Mesenchymal stem cell (in vitro differentiated cells and primary cell): Measurements from ENCODE around the gene OTUD6A.

ENCODE experiments used
- DNase-seq: peaks from one replicate; pipeline ENCODE4 v3.0.0-alpha.2; 2013
- H2AFZ ChIP-seq: one replicate; pipeline ENCODE4 v1.6.1; 2013; ENCODE audit warnings: low read depth, mild to moderate bottlenecking, control low read depth, inconsistent platforms, low read length, moderate library complexity
- H2AK5ac ChIP-seq: 2 replicates; pipeline ENCODE4 v1.6.1; 2013; ENCODE audit warnings: low read length, moderate library complexity, mild to moderate bottlenecking, inconsistent platforms; ENCODE audit not compliant: severe bottlenecking
- H2BK120ac ChIP-seq: one replicate; pipeline ENCODE4 v1.6.1; 2013; ENCODE audit warnings: low read depth, mild to moderate bottlenecking, inconsistent platforms, low read length, moderate library complexity
- H2BK12ac ChIP-seq, 2 experiments: one replicate each; pipeline ENCODE4 v1.6.1; 2013; ENCODE audit warnings: inconsistent platforms in 2 of 2, low read length in 2 of 2, mild to moderate bottlenecking in 2 of 2, moderate library complexity in 2 of 2, control low read depth in 1 of 2
- H2BK15ac ChIP-seq: one replicate; pipeline ENCODE4 v1.6.1; 2013; ENCODE audit warnings: mild to moderate bottlenecking, low read depth, inconsistent platforms; ENCODE audit not compliant: poor library complexity, severe bottlenecking
- H2BK5ac ChIP-seq: 2 replicates; pipeline ENCODE4 v1.6.1; 2013; ENCODE audit warnings: low read depth, mild to moderate bottlenecking, low read length, control low read depth, inconsistent platforms; ENCODE audit not compliant: poor library complexity, severe bottlenecking
- H3K14ac ChIP-seq, 2 experiments: one replicate each; pipeline ENCODE4 v1.6.1; 2013; ENCODE audit warnings: inconsistent platforms in 2 of 2, low read length in 2 of 2, control low read depth in 1 of 2, mild to moderate bottlenecking in 1 of 2, moderate library complexity in 1 of 2
- H3K18ac ChIP-seq, 2 experiments: one replicate each; pipeline ENCODE4 v1.6.1; 2013; ENCODE audit warnings: inconsistent platforms in 2 of 2, low read length in 2 of 2, control low read depth in 1 of 2, low read depth in 1 of 2, mild to moderate bottlenecking in 1 of 2
- H3K23ac ChIP-seq, 2 experiments: one replicate each; pipeline ENCODE4 v1.6.1; 2013; ENCODE audit warnings: inconsistent platforms in 2 of 2, low read length in 2 of 2, mild to moderate bottlenecking in 2 of 2, moderate library complexity in 2 of 2, control low read depth in 1 of 2
- H3K27ac ChIP-seq: 2 replicates; pipeline ENCODE4 v1.5.1; 2013; ENCODE audit warnings: mild to moderate bottlenecking, moderate library complexity, low read length, control low read depth, inconsistent platforms; ENCODE audit not compliant: poor library complexity, severe bottlenecking
- H3K27me3 ChIP-seq, 2 experiments: 2 replicates each; pipeline versions ENCODE4 v1.6.1 to v1.7.0; 2013; ENCODE audit warnings: low read length in 2 of 2, mild to moderate bottlenecking in 2 of 2, moderate library complexity in 2 of 2, control low read depth in 1 of 2, inconsistent platforms in 1 of 2; ENCODE audit not compliant: control insufficient read depth in 1 of 2, insufficient read depth in 1 of 2
- H3K36me3 ChIP-seq, 2 experiments: 2 replicates each; pipeline versions ENCODE4 v1.6.1 to v1.7.0; 2013; ENCODE audit warnings: low read length in 2 of 2, control low read depth in 1 of 2, inconsistent platforms in 1 of 2, low read depth in 1 of 2, mild to moderate bottlenecking in 1 of 2; ENCODE audit not compliant: insufficient read depth in 2 of 2, control insufficient read depth in 1 of 2
- H3K4ac ChIP-seq, 2 experiments: one replicate each; pipeline ENCODE4 v1.6.1; 2013; ENCODE audit warnings: inconsistent platforms in 2 of 2, low read length in 2 of 2, mild to moderate bottlenecking in 2 of 2, moderate library complexity in 2 of 2, control low read depth in 1 of 2, low read depth in 1 of 2
- H3K4me1 ChIP-seq: 2 replicates; pipeline ENCODE4 v1.6.1; 2013; ENCODE audit warnings: low read depth, low read length, control low read depth; ENCODE audit not compliant: control insufficient read depth, insufficient read depth
- H3K4me2 ChIP-seq: 2 replicates; pipeline ENCODE4 v1.6.1; 2013; ENCODE audit warnings: low read length, mild to moderate bottlenecking, inconsistent platforms; ENCODE audit not compliant: poor library complexity, severe bottlenecking
- H3K4me3 ChIP-seq, 2 experiments: 2 replicates each; pipeline versions ENCODE4 v1.5.1 to v1.7.0; 2013; ENCODE audit warnings: low read length in 2 of 2, mild to moderate bottlenecking in 2 of 2, control low read depth in 1 of 2, low read depth in 1 of 2; ENCODE audit not compliant: insufficient read depth in 1 of 2
- H3K79me1 ChIP-seq: replicated peaks from 2 replicates; pipeline ENCODE4 v1.6.1; 2013; ENCODE audit warnings: mild to moderate bottlenecking, control low read depth, low read length, inconsistent platforms; ENCODE audit not compliant: poor library complexity, severe bottlenecking
- H3K9ac ChIP-seq: 2 replicates; pipeline ENCODE4 v1.7.0; 2013; ENCODE audit warnings: mild to moderate bottlenecking, low read length, moderate library complexity
- H3K9me3 ChIP-seq: 2 replicates; pipeline ENCODE4 v1.7.0; 2013; ENCODE audit warnings: mild to moderate bottlenecking, low read length; ENCODE audit not compliant: control insufficient read depth
- H4K8ac ChIP-seq: one replicate; pipeline ENCODE4 v1.6.1; 2013; ENCODE audit warnings: inconsistent platforms, mild to moderate bottlenecking, low read length, moderate library complexity
- H4K91ac ChIP-seq: one replicate; pipeline ENCODE4 v1.6.1; 2013; ENCODE audit warnings: mild to moderate bottlenecking, low read length, inconsistent platforms
- WGBS: methylation state at CpG from one replicate; pipeline ENCODE4 v1.1.7; 2013; ENCODE audit warnings: mixed read lengths; 5-methylcytosine and 5-hydroxymethylcytosine counted together

The OTUD6A gene

DNA sequence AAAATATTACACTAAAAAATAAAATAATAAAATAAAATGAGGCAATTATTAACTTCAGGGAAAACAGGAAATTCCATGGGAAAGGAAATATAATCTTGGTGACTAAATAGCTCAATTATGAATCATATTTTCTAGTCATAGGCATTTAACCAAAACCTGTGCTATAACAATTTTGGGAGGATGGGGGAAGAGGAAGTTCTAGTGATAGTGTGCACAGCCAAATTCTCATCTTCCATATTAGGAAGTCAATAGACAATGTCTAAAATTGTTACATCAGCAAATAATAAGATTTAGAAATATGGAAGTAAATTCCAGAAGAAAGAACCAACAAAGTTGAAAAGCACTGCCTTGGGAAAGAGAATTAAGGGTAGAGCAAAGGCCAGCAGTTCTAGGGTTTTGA lies 15.3 kb upstream of the OTUD6A start:
- Histone ChIP-seq H3K36me3 (no peaks in the 10 kb centered on the region), H2BK5ac (no peak overlapping the region), H3K4me1 (peaks cover 4% of the 10 kb centered on the region), H3K27ac (no peak overlapping the region), H3K23ac (no peak overlapping the region), H2AFZ (no peak overlapping the region), H3K9ac (no peak overlapping the region), H4K8ac (no peak overlapping the region), H2BK15ac (no peak overlapping the region), H2BK12ac (no peak overlapping the region), H3K14ac (no peak overlapping the region), H2BK120ac (no peak overlapping the region), H3K4me2 (no peak overlapping the region), H4K91ac (no peak overlapping the region), H3K4me3 (no peak overlapping the region), H3K9me3 (no peaks in the 10 kb centered on the region), H3K18ac (no peak overlapping the region), H2AK5ac (no peak overlapping the region), H3K79me1 (no peaks in the 10 kb centered on the region), H3K4ac (no peak overlapping the region), H3K27me3 (peaks cover 0 to 33% of the 10 kb centered on the region in 2 experiments)
- no peak for DNase-seq

DNA sequence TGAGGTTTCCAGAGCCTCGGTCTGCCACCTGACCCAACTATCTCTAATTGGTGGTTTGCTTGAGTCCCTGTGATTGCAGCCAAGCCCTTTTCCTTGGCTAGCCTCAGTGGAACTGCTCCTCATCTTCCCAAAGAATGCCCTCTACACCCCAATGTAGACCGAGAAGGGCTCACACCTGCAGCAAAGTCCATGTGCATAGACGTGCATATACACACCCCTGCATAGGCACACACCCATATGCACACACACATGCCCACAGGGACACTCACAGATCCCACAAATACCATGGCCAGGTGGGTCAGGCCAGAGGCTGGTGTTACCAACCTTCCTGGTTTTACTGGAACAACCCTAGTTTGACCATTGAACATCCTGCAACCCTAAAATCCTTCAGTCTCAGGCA lies 12.9 kb upstream of the OTUD6A start:
- Histone ChIP-seq H4K8ac (no peak overlapping the region), H3K4me1 (peaks cover 4% of the 10 kb centered on the region), H3K9me3 (no peaks in the 10 kb centered on the region), H3K27ac (no peak overlapping the region), H3K9ac (no peak overlapping the region), H2AK5ac (no peak overlapping the region), H3K36me3 (no peaks in the 10 kb centered on the region), H3K18ac (no peak overlapping the region), H3K27me3 (peaks cover 0 to 37% of the 10 kb centered on the region in 2 experiments), H3K4me2 (no peak overlapping the region), H2BK5ac (no peak overlapping the region), H3K4ac (no peak overlapping the region), H3K23ac (no peak overlapping the region), H2BK120ac (no peak overlapping the region), H2BK15ac (no peak overlapping the region), H3K14ac (no peak overlapping the region), H4K91ac (no peak overlapping the region), H2BK12ac (no peak overlapping the region), H3K79me1 (no peaks in the 10 kb centered on the region), H2AFZ (no peak overlapping the region), H3K4me3 (no peak overlapping the region)
- 78% methylated on average over 3 of the region's 3 CpGs for WGBS
- DNase-seq: no peak

DNA sequence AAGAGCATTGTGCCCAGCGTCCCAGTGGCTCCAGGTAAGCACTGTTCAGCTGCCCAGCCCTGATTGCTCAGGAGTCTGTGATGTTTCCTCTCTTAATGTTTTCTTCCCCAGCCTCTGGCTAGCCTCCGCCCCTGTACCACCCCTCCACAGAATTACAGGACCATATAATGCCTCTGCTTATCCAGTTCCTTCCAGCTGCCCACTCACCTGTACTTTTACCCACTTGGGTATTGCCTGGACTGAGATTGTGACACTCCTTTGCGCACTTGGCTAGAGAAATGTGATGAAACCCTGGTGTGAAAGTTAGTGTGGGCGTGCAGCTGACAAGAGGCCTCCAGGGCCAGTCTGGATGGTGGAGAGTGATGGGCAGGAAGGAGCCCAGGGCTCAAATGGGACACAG lies 12.3 kb upstream of the OTUD6A start, which contains the start of gene AWAT2:
TSS of gene AWAT2 (minus strand) at position 14 of the 400 bp plus-strand sequence. CDS start at position 8, 6 bp downstream.
- Histone ChIP-seq H4K91ac (no peak within 1 kb of the TSS), H2BK12ac (no peak within 1 kb of the TSS), H4K8ac (no peak within 1 kb of the TSS), H3K9ac (no peak within 1 kb of the TSS), H2AFZ (no peak within 1 kb of the TSS), H2BK15ac (no peak within 1 kb of the TSS), H3K9me3 (no peaks in the 10 kb centered on the region), H3K27me3 (peaks cover 0 to 39% of the 10 kb centered on the region in 2 experiments), H3K18ac (no peak within 1 kb of the TSS), H3K4ac (no peak within 1 kb of the TSS), H3K14ac (no peak within 1 kb of the TSS), H3K4me1 (peaks cover 2% of the 10 kb centered on the region), H3K4me2 (no peak within 1 kb of the TSS), H2AK5ac (no peak within 1 kb of the TSS), H3K23ac (no peak within 1 kb of the TSS), H2BK120ac (no peak within 1 kb of the TSS), H3K4me3 (no peak within 1 kb of the TSS), H3K36me3 (no peaks in the 10 kb centered on the region), H3K27ac (no peak within 1 kb of the TSS), H2BK5ac (no peak within 1 kb of the TSS), H3K79me1 (no peaks in the 10 kb centered on the region)
- DNase-seq: no peak
- 63% methylated on average over 4 of the region's 4 CpGs for WGBS

DNA sequence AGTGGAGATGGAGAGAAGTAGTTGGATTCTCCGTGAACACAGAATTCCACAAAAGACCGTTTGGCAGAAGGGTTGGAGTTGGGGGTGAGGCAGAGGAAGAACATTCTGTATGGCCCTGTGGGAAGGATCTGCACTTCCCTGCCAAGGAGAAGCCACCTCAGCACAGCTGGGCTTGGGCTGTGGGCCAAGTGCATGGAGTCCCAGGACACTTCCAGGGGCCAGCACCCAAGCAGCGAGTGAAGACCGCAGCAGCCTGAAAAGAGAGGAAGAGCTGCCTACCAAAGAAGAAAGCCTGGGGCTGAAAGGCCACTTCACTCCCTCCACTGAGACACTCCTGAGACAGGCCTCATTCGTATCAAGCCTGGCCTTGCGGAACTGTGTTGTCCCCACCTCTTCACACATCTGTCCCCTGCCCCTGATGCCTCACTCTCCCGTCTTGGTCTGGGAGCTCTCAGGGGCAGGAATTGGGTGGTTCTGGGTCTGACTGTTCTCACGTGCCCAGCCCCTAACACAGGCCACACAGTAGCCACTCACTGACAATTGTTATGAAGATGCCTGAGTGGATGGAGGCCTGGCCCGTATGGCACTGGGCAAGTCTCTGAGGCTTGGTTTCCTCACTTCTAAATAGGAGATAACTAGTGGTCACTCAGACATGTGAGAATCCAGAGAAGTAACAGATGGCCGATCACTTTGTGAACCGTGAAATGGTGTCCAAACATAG lies 9.2 kb upstream of the OTUD6A start:
- H3K4me1 ChIP-seq: no peaks in the 10 kb centered on the region
- H2BK15ac ChIP-seq: no peak overlapping the region
- no peak overlapping the region for H2BK5ac ChIP-seq
- H3K14ac ChIP-seq: no peak overlapping the region
- H3K9ac ChIP-seq: no peak overlapping the region
- no peak overlapping the region for H2BK120ac ChIP-seq
- no peak overlapping the region for H2BK12ac ChIP-seq
- no peak overlapping the region for H3K27ac ChIP-seq
- no peaks in the 10 kb centered on the region for H3K9me3 ChIP-seq
- no peak overlapping the region for H3K4ac ChIP-seq
- H2AFZ ChIP-seq: no peak overlapping the region
- no peak overlapping the region for H3K4me3 ChIP-seq
- H3K36me3 ChIP-seq: no peaks in the 10 kb centered on the region
- H3K27me3 ChIP-seq: peaks cover 0 to 55% of the 10 kb centered on the region in 2 experiments
- no peak overlapping the region for H3K4me2 ChIP-seq
- H3K18ac ChIP-seq: no peak overlapping the region
- no peak overlapping the region for H3K23ac ChIP-seq
- H2AK5ac ChIP-seq: no peak overlapping the region
- WGBS: 90% methylated on average over 8 of the region's 11 CpGs
- H3K79me1 ChIP-seq: no peaks in the 10 kb centered on the region
- H4K91ac ChIP-seq: no peak overlapping the region
- no peak overlapping the region for H4K8ac ChIP-seq
- no peak for DNase-seq
